ENCODE results near the gene WDR47. TPM values are rescaled to one million over a fixed set of nuclear protein-coding genes. Genes with fewer than 3 reads are reported as not detected.
A peak's percentile ranks its signal among the peaks of the same experiment; 100 is the strongest.

The WDR47 gene
- total and polyA plus RNA-seq, 10 of the 15 experiments (the other 5 are each of a cell fraction or from before 2014, with no cell fraction given): 2.4 to 9.7 (median 5.9) TPM

GRCh38 chr1:109089242-109090015 is 47.5 kb upstream of the WDR47 start:
- peak; percentile 34 for ATAC-seq
- Histone ChIP-seq H3K4me1 (ENCODE audit: control insufficient read depth, insufficient read depth, low read length) (peaks cover 9% of the 10 kb centered on the region), H3K4me3 (peak overlapping the region; percentile 95), H3K36me3 (ENCODE audit: control insufficient read depth in 2 of 2, insufficient read depth in 2 of 2, low read length in 1 of 2) (peaks cover 0 to 6% of the 10 kb centered on the region in 2 experiments; a peak in 3 of 4 replicates), H3K4me2 (ENCODE audit: control insufficient read depth, insufficient read depth) (peak overlapping the region; percentile 86), H3K9ac (ENCODE audit: control insufficient read depth, insufficient read depth, low read length) (no peak overlapping the region), H2AFZ (ENCODE audit: control insufficient read depth, low read depth, low read length) (no peak overlapping the region), H3K79me2 (ENCODE audit: control insufficient read depth, insufficient read depth, low read length) (peaks cover 30% of the 10 kb centered on the region), H3K9me3 (replicated peaks; ENCODE audit: control insufficient read depth, insufficient read depth, low read length) (no peaks in the 10 kb centered on the region), H3K27me3 (replicated peaks in 1 of 2; ENCODE audit: control insufficient read depth in 2 of 2, insufficient read depth in 2 of 2, low read length in 1 of 2) (no peaks in the 10 kb centered on the region), H3K27ac (ENCODE audit: control insufficient read depth, insufficient read depth) (no peak overlapping the region), H4K20me1 (ENCODE audit: control insufficient read depth, insufficient read depth) (no peaks in the 10 kb centered on the region)
- DNase-seq (ENCODE audit: low read depth, low spot score): no peak
- 34% methylated on average over 31 of the region's 31 CpGs for WGBS (ENCODE audit: insufficient coverage, insufficient replicate concordance, low lambda C conversion rate, missing lambda C conversion rate)
- in situ Hi-C loops (cut with MboI) (no loop called here), intact Hi-C loops (cut with micrococcal nuclease; ENCODE audit: unreplicated experiment) (loop anchor here (1.0 kb wide), 1 partner anchor 23 kb away; a partner anchor contains a TSS)
- TF ChIP-seq CTCF (IDR thresholded peaks at IDR 0.05 in 2 of 3, conservative IDR thresholded peaks at IDR 0.05 in 1 of 3; ENCODE audit: control insufficient read depth in 2 of 3, extremely low read depth in 1 of 3, insufficient read depth in 1 of 3, low read depth in 3 of 3, low read length in 3 of 3) (peak; percentile 48 to 68 (median 55)), SRF (IDR thresholded peaks at IDR 0.05; ENCODE audit: low read depth in 2 of 2, low read length in 2 of 2) (no peak), CHD1 (IDR thresholded peaks at IDR 0.05; ENCODE audit: low read depth, low read length) (no peak), ZSCAN29 (IDR thresholded peaks at IDR 0.05) (0 out of 2 replicates have a peak, but pooled peaks have one; percentile 40), RAD51 (IDR thresholded peaks at IDR 0.05) (no peak), MLLT1 (IDR thresholded peaks at IDR 0.05) (peak; percentile 96), ZBTB33 (IDR thresholded peaks at IDR 0.05) (peak; percentile 33; the same call in 1 of the 2 replicates), FOS (IDR thresholded peaks at IDR 0.05; ENCODE audit: borderline replicate concordance, extremely low read depth, insufficient read length) (no peak), YY1 (IDR thresholded peaks at IDR 0.05; ENCODE audit: low read depth, low read length) (0 out of 2 replicates have a peak, but pooled peaks have one; percentile 19), ZNF384 (IDR thresholded peaks at IDR 0.05; ENCODE audit: borderline replicate concordance, low read depth, low read length) (no peak), SUPT20H (IDR thresholded peaks at IDR 0.05; ENCODE audit: borderline replicate concordance, control insufficient read depth, low read depth, low read length) (no peak), SMC3 (IDR thresholded peaks at IDR 0.05; ENCODE audit: borderline replicate concordance, low read length) (peak; percentile 40; the same call in 1 of the 2 replicates), PKNOX1 (IDR thresholded peaks at IDR 0.05) (no peak)
- ChIA-PET POLR2A (interaction anchor here (0.7 to 3.3 kb wide), 4 partner anchors 11 to 125 kb away, joined by 3 to 24 read pairs (median 16); partner anchors contain the start of genes SARS1 and TAF13), SMC1A (ENCODE audit: uncharacterized antibody, unreplicated experiment) (interaction anchor here (1.0 to 4.4 kb wide), 3 partner anchors 11 to 23 kb away, joined by 4 to 25 read pairs (median 22); partner anchors contain the start of gene TAF13), RAD21 (ENCODE audit: unreplicated experiment) (interaction anchor here (1.4 to 2.7 kb wide), 3 partner anchors 7 to 13 kb away, joined by 3 to 19 read pairs (median 5); partner anchors contain the start of gene TAF13), CTCF (interaction anchor here (0.9 to 6.5 kb wide), 7 partner anchors 10 to 366 kb away, joined by 3 to 35 read pairs (median 5); partner anchors contain the start of gene TAF13)
- FAIRE-seq: no peak
- no TSS peak for BruUV-seq (replicated peaks)
